ENCODE results near the gene NPIPA1.
"Not testable (repeated sequence)": the region's sequence is repeated elsewhere in the genome, so short reads cannot be mapped to it uniquely, and the experiment has no call there.

NPIPA1 gene

GRCh38 chr16:14930971-14931370, 6.3 kb upstream of the NPIPA1 start:
- DNase-seq, result not testable (repeated sequence)

GRCh38 chr16:14932581-14933375, 4.5 kb upstream of the NPIPA1 start:
- not testable (repeated sequence) for DNase-seq

DNA sequence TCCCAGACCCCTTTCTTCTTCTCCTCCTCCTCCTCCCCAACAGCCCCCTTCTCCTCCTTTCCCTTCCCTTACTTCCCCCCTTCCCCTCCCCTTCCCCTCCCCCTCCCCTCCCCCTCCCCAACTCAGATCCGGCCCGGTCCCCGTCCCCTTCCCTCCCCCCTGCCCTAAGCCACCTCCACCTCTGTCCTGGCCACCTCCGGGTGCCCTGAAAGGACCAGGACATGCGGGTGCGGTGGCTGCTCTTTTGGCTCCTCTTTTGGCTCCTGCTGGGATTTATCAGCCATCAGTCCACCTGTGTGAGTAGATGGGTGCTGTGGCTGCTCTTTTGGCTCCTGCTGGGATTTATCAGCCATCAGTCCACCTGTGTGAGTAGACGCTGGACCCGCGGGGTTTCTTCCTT, 751 bp downstream of the NPIPA1 start:
- DNase-seq, result not testable (repeated sequence)

DNA sequence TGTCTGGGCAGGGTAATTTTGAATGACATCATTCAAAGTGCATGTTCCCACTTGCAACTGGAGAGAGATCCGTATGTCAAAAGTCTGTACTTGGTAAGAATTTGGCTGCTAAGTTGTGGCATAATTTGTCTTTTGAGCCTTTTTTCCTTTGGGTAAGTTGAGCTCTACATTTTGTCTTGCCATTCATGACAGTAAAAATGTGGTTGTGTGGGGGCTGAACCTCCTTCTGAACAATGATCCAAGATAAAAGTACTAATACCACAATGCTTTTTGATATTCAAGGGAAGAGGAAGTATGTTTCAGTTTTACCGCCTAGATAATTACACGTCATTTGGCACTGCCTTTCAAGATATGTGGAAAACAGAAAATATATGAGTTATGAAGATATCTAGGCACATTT, 5.4 kb downstream of the NPIPA1 start:
- DNase-seq, result not testable (repeated sequence)

DNA sequence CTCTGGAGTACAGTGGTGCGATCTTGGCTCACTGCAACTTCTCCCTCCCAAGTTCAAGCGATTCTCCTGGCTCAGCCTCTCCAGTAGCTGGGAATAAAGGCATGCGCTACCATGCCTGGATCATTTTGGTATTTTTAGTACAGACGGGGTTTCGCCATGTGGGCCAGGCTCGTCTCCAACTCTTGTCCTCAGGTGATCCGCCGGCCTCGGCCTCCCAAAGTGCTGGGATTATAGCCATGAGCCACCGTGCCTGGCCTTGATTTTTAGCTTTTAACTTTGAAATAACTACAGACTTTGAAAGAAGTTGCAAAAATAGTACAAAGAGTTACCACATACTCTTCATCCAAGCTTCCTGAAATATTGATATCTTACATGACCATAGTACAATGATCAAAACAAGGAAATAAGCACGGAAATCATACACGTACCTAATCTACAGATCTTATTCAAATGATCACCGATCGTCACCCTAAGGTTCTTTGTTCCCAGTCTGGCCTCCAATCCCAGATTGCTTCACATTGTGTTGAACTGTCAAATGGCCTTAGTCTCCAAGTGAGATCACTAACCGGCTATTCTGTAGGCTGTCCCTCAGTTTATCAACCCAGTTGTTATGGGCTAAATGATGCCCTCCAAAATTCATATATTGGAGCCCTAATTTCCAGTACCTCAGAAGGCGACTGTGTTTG, 18.4 kb downstream of the NPIPA1 start:
- DNase-seq, result no peak

DNA sequence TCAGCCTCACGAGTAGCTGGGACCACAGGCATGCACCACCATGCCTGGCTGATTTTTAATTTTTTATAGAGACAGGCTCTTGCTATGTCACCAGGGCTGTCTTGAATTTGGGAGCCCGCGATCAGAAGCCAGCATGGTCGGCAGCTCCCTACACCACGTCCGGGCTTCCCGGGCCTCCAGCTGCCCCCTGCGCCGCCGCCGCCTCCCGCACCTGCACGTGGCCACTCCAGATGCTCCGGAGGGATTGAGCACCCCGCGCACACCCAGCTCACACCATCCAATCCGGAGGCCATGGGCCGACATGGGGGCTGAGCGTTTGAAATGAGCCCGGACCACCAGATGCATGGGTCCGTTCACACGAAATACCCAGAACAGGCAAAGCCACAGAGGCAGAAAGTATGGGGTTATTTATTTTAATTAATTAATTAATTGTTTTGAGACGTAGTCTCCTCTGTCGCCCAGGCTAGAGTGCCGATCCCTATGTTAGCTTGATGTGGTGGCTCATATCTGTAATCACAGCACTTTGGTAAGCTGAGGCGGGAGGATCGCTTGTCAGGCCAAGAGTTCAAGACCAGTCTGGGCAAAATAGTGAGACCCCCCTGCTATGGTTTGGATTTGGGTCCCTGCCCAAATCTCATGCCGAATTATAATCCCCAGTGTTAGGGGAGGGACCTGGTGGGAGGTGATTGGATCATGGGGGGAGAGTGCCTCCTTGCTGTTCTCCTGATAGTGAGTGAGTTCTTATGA, 20.5 kb downstream of the NPIPA1 start:
- DNase-seq, result no peak

GRCh38 chr16:14958323-14958600, 21.0 kb downstream of the NPIPA1 start:
- no peak for DNase-seq

- no peak for DNase-seq
Observed at GRCh38 chr16:14958970-14959369, 21.7 kb downstream of the NPIPA1 start.

DNA sequence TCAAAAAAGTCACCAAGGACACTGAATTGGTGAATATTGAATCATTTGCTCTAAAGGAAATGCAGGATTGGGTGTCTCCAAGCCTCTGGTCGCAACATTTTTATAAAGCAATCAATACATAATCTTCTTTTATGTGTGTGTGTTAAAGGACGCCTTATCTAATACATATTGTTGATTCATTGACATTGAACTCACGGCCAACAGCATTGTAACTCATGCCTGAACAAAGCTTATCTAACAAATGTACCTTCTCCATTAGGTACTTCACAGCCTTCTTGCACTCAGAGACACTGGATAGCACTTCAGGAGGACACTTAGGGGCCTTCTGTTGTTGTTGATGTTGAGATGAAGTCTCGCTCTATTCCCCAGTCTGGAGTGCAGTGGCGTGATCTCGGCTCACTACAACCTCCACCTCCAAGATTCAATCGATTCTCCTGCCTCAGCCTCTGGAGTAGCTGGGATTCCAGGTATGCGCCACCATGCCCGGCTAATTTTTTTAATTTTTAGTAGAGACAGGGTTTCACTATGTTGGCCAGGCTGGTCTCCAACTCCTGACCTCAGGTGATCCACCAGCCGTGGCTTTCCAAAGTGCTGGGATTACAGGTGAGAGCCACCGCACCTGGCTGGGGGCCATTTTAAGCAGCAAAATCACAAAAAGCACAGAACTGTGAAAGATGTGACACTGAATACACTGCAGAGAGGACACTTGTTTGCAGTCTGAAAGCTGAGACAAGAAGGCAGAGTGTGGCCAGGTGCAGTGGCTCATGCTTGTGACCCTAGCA, 24.4 kb downstream of the NPIPA1 start:
- DNase-seq, result no peak

- DNase-seq, result no peak
Observed at GRCh38 chr16:14963281-14964173, 26.3 kb downstream of the NPIPA1 start.

DNA sequence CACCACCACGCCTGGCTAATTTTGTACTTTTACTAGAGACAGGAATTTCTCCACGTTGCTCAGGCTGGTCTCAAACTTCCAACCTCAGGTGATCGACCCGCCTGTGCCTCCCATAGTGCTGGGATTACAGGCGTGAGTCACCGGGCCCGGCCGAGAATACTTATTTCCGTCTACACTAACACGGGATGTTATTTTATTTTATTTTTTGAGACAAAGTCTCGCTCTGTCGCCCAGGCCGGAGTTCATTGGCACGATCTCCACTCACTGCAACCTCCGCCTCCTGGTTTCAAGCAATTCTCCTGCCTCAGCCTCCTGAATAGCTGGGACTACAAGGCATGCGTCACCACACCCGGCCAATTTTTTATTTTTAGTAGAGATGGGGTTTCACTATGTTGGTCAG, 28.1 kb downstream of the NPIPA1 start:
- DNase-seq, result no peak

DNA sequence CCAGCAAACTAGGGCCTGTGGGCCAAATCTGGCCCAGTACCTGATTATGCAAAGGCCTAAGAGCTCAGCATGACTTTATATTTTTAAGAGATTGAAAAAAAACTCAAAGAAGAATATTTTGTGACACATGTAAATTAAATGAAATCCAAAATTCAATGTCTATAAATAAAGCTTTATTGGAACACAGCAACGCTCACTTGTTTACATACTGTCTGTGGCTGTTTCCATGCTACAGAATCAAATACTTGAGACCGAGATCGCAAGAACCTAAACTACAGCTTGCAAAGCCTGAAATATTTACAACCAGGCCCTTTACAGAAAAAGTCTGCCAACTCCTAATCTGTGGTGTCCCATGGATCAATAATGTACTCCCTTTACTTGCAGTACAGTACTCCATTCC, 32.6 kb downstream of the NPIPA1 start:
- DNase-seq, result not testable (repeated sequence)

- DNase-seq, result not testable (repeated sequence)
Observed at GRCh38 chr16:14971621-14972228, 34.5 kb downstream of the NPIPA1 start.

DNA sequence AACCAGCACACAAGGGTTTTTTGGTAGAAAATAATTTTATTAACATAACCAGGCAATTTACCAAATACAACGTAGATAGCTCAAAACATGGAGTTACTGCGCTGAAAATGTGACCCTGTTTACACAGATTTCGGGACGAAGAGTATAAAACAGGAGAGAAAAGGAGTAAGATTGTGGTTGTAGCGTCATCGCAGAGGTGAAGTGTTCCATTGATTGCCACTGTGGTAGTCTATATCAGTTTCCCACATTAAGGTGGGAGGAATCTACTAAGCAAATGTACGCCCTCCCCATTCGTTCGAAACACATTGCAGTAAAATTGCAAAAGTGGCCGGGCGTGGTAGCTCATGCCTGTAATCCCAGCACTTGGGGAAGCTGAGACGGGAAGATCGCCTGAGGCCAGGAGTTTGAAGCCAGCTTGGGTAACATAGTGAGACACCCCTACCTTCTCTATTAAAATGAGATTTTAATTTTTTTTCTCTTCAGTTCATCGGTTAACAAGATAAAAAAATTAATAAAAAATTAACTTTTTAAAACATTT, 36.6 kb downstream of the NPIPA1 start:
- not testable (repeated sequence) for DNase-seq

DNA sequence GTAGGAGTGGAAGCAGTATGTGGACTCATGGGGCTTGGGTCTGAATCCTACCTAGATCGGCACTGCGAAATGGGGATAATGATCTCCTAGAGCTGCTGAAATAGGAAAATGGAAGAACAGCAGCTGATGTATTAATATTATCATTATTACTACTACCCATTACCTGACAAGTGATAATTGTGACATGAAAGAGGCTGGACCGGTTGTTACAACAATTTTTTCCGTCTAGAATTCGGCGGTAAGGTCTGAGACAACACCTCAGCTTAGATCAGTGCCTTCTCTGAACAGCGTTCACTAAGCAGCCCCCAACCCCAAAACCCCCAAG, 37.0 kb downstream of the NPIPA1 start:
- DNase-seq, result not testable (repeated sequence)

DNA sequence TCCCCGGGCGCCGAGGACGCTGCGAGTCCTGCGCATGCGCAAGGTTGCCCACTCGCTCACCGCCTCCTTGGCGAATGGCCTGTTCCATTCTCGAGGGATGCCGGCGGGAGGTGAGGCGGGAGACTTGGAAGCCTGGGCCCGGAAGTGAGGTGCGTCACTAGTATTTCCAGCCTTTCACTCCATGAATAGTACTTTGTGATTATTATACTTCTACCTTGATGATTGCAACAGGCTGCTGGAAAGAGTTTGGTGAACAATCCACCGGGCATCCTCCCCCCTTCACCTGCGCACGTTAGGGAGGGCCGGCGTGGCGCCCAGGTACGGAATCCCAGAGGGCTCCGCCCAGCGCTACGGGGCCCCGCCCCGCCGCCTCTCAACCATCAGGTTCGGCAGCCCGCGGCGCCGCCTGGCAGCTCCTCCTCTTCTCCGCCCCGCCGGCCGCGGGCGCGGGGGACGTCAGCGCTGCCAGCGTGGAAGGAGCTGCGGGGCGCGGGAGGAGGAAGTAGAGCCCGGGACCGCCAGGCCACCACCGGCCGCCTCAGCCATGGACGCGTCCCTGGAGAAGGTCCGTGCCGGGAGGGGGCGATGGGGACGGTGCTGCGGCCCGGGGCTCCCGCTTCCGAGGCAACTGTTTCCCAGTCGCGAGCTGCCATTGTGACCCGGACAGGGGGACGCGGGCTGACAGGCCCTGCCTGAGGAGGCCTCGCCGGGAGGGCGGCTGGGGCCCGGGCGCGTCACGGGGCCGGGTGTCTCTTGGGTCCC, 37.6 kb downstream of the NPIPA1 start, which contains the start of gene PDXDC1:
Gene PDXDC1 (plus strand): TSS at position 371 of the 762 bp plus-strand sequence. CDS start 174 bp downstream, at position 545.
- DNase-seq, result peak; percentile 89 to 99 (median 95)

DNA sequence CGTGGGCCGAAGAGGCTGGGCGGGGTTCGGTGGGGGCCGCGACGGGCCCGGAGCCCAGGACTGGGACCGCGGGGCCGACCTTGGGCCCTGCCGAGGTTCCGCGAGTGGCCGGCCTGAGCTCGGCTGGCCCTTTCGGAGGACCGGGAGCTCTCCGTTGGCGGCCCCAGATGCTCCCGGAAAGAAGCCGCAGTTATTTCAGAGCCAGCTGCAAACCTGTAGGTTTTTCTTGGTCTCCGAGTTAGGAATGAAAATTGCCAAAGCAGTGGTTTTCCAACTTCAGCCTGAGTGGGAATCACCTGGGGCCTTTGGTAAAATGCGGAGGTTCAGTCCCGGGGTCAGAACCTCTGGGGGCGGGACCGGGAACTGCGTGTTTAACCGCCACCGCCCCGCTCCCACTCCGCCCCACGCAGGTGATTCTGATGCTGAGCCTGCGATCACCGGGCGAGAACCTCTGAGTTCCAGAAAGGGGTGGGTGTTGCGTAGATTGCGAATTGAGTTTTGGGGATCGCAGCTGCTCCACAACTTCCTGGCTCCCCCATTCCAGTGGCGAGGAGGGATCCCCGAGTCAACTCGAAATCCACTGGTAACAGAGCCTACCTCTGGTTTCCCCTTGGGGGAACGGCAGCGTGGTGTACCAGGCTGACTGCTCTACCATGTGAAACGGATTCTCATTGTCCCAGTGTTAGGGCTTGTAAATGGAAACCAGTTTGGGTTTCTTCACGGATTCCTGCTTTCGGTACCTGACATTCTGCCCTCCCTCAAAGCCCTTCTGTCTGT, 38.4 kb downstream of the NPIPA1 start:
- DNase-seq, result peak in 3 of 4 experiments; percentile 21 to 62 (median 47)

DNA sequence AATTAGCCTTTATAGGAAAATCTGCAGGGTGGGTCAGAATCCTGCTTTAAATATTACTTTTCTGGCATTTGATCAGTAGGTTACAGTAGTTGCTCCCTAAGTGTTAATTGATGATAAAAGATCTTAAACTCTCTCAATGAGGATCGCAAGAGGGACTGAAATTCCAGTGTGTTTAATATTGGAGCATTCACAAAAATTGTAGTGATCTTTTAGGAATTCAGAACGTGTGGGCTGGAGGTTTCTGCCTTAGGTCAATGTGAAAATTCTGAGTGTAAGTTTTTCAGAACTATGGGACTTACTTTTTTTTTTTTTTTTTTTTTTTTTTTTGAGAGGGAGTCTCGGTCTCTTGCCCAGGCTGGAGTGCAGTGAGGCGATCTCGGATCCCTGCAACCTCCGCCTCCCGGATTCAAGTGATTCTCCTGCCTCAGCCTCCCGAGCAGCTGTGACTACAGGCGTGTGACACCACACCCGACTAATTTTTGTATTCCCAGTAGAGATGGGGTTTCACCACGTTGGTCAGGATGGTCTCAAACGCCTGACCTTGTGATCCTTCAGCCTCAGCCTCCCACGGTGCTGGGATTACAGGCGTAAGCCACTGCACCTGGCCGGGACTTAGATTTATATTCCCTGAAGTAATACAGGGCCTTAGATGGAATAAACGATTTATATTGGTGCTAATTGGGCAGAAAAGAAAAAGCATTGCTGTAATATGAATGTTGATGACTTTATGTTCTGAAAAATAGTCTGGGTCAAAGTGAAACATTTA, 39.9 kb downstream of the NPIPA1 start:
- not testable (repeated sequence) for DNase-seq

- DNase-seq, result not testable (repeated sequence)
Observed at GRCh38 chr16:14978281-14978680, 41.0 kb downstream of the NPIPA1 start.

Measured in activated naive CD4-positive, alpha-beta T cell (primary cell).